ENCODE data around the gene MICAL2.
A peak's percentile ranks its signal among the peaks of the same experiment; 100 is the strongest.

MICAL2 gene

DNA sequence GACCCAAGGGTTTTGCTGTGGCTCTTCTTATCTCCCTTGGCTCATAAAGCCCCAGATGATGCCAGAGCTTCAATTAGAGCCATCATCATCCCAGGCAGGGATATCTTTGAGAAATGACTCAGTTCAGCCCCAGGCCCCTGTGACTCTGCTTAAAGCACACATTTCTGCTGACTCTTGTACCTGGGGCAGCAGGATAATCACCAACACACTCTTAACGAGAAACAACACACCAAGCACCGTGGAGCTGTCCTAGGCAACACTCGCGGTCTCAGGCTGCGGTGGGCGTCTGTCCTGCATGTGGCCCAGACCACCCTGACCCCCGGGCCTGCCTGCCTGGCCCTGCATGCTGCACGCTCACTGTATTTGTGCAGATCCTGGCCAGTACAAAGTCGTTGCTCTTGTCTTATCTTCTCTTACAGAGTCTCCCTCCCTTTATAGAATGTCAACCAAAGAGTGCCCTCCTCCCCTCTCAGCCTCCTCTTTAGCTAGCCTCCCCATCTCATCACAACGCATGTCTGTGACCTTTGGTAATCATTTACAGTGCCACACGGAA is 152.8 kb downstream of the MICAL2 start:
- in situ Hi-C loops (cut with HindIII; ENCODE audit: low pct_ligation_motif_present, low pct_unique_long_range_greater_than_20kb, low sequenced_read_pairs) = no loop called here
- DNase-seq = no peak

DNA sequence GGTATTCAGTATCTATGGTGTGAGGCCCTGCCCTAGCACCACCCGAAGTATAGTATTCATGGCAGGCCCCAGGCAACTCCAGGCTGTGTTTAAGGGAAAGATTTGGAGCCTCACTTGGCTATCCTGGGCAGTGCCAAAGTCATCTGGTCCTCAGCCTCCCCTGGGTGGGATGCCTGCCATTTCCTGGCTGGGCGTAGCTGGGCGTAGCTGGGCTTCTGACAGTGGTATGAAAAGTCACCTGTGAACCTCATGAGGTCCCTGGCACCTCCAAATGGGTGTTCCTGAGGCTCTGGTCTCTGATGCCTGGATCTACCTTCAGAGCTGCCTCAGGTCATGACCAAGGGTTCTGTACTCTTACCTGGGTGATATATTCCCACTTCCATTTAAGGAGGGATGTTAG is 154.0 kb downstream of the MICAL2 start:
- in situ Hi-C loops (cut with HindIII; ENCODE audit: low pct_ligation_motif_present, low pct_unique_long_range_greater_than_20kb, low sequenced_read_pairs) = no loop called here
- no peak for DNase-seq

DNA sequence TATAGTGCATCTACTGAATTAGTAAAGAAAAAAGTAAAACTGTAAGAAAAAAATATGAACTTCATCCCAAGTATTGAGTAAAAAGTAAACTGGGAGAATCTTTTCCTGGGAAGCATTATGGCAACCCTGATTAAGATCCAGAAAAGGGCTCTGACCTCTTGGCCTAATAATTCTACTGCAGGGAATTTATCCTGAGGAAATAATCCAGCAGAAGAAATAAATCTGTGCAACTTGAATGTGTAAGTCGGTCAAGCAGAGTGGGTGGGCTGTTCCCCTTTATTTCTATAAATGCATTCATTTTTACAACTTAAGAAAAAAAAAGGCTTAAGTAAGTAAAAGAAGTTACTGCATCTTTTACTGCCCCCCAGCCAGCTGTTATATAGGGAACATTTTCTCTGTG is 155.7 kb downstream of the MICAL2 start:
- no peak for DNase-seq
- in situ Hi-C loops (cut with HindIII; ENCODE audit: low pct_ligation_motif_present, low pct_unique_long_range_greater_than_20kb, low sequenced_read_pairs) = no loop called here

DNA sequence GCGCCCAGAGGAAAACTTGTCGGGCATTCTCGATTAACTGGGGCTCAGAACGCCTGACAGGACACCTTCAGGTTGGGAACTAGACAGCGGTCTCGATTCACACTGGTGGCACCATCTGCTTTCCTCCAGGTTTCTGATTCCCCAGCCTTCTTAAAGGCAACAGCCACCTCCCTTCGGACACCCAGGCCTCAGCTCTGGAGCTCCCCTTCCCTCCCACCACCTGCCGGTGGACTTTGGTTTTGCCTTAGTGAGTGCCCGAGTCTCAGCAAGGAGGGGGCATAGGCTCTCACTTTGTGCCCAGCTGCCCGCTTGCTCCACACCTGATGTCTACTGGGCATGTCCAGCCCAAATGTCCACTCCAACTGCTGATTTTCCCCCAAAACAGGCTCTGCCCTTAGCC is 156.6 kb downstream of the MICAL2 start:
- in situ Hi-C loops (cut with HindIII; ENCODE audit: low pct_ligation_motif_present, low pct_unique_long_range_greater_than_20kb, low sequenced_read_pairs) = no loop called here
- DNase-seq = no peak

DNA sequence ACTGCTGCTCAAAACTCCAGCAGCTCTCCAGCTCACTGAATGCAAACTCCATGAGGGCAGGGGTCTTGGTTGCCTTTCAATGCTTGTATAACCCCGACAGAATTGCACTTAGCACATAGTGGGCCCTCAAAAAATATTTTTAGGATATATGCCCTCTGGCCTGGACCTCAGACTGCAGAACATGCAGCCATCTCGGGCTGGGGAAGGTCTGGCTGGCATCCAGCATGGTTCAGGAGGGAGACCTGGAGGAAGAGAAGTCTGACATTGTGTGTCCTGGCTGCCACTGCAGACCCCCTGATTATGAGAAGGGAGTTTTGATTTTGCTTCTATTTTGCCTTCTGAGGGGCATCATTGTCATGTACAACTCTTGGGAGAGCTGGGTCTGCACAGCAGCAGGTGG is 157.5 kb downstream of the MICAL2 start:
- DNase-seq = no peak
- in situ Hi-C loops (cut with HindIII; ENCODE audit: low pct_ligation_motif_present, low pct_unique_long_range_greater_than_20kb, low sequenced_read_pairs) = no loop called here

DNA sequence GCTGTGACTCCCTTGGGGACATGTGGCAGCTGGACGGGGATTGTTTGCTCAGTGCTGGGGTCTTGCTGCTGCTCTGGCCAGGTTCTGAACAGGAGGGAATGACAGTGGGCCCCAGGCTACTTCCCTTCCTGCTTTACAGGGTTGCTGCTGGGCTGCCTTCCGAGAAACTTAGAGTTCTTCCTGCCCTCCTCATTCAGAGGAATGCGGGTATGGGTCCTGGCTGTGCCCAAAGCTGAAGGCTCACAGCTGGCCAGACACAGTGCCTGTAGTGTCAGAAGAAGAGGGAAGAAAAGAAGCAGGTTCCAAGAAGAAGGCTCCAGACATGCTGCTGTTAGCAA is 158.7 kb downstream of the MICAL2 start:
- in situ Hi-C loops (cut with HindIII; ENCODE audit: low pct_ligation_motif_present, low pct_unique_long_range_greater_than_20kb, low sequenced_read_pairs) = no loop called here
- no peak for DNase-seq

DNA sequence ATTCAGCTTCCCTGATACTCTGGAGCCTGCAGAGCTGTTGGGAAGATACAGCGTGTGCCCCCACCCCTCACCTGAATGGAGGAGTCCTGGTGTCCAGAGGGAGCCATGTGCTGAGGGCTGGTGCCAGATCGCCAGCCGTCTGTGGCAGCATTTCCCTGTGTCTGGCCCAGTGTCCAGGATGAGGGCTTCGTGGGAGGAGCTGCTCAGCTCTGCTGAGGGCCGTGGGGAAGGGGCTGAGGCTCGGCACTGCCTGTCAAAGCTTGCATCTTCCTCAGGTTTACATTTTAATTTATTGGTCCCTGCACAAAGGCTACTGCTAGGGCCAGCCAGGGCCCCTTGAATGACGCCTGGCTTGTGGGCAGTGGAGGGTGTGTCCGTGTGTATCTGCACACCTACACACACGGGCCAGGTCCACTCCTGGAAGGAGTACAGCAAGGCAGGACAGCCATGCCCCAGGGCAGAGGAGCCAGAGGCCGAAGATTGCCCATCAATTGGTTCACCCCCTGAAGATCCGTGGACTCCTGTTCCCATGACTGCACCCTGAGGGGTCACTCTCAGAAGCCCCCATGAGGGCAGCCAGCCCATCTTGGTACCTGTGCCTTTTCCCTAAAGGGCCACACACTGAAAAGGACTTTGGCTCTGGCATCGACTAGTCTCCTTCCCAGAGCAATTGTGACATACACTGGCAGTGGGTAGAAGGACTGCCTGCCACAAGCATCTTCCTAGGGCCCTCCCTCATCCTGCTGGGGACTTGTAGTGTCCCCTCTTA is 159.2 kb downstream of the MICAL2 start:
- in situ Hi-C loops (cut with HindIII; ENCODE audit: low pct_ligation_motif_present, low pct_unique_long_range_greater_than_20kb, low sequenced_read_pairs) = no loop called here

DNA sequence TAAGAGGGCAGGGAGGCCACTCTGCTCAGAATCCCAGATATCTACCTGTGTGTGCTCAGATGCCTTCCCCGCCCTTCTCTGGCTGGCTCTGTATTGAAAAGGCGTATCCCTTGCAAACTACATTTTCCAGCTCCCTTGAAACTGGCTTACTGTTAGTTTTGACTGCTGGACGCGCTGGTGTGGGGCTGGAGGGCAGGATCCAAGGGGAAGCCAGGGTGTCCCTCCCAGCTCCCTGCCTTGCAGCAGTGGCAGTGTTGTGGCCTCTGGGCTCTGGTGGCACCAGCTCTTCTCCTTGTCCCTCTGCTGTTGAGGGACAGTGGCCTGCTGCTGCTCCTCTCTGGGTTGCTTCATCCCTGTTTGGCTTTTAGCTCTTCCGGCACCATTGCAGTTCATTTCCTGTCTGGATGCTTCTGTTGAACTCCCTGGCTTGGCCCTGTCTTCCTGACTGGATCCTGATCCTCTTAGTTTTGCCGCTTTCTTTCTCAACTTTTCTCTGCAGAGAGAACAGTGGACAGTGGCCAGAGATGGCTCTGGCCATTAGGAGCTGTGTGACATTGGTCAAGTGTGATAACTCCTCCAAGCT is 159.9 kb downstream of the MICAL2 start:
- in situ Hi-C loops (cut with HindIII; ENCODE audit: low pct_ligation_motif_present, low pct_unique_long_range_greater_than_20kb, low sequenced_read_pairs) = no loop called here
- DNase-seq = no peak

More for the DNA sequence above, 159.2 kb downstream of the MICAL2 start:
- DNase-seq = no peak

DNA sequence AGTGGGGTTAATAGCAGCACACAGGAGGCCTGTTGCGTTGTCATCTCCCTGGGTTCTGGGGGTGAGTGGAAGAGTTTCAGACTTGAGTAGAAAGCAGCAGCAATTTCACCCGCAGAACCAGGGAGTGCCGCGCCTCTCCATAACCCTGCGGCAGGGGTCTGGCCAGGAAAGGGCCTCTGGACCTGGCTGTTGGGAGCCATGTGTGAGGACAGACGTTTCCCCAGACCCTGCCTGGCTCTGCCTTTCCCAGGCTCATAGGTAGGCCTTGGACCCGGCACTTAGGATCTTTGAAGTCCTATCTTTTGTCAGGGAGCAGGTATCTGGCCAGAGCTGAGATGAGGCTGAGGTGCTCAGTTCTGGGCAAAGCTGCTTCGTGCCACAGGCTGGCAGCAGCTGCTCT is 160.4 kb downstream of the MICAL2 start:
- DNase-seq = no peak
- in situ Hi-C loops (cut with HindIII; ENCODE audit: low pct_ligation_motif_present, low pct_unique_long_range_greater_than_20kb, low sequenced_read_pairs) = no loop called here

DNA sequence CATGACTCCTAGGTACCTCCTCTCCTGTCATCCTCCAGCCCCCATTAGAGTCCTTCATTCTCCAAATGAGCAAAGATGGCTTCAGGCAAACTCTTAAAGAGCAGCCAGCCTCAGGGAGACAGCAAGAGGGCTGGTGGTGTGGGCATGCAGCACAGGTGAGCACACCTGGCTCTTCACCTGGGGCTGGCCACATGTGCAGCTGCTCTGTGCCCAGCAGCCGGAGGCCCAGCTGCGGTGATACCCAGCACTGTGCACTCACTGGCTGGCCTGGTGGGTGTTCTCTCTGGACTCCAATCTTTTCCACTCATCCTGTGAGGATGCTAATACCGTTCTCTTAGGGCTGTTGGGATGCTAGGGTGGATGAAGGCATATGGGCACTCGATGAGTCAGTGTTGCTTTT is 160.9 kb downstream of the MICAL2 start:
- no peak for DNase-seq
- in situ Hi-C loops (cut with HindIII; ENCODE audit: low pct_ligation_motif_present, low pct_unique_long_range_greater_than_20kb, low sequenced_read_pairs) = no loop called here

DNA sequence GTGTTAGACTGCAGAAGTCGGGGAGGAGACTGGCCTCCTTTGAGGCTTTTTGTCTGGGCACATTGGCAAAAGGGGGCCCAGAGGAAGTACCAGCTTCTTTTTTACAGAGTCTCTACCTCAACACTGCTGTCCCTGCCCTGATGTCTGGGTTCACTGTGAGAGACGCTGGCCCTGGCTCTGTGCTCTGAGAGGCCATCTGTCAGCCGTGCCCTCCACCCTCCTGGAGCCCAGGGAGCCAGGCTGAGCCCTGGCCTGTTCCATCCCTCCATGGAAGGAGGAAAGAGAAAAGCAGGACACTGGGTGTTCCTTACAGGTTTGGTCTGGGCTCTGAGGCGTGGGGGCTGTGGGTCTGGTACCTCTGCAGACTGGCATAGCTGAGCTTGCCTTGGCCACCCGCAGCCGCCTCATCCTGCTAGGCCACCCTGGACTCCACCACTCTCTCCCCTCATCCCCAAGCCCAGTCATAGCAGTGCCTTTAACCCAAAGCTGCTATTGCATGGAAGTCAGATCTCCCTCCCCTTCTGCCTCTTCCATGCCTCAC is 161.5 kb downstream of the MICAL2 start:
- in situ Hi-C loops (cut with HindIII; ENCODE audit: low pct_ligation_motif_present, low pct_unique_long_range_greater_than_20kb, low sequenced_read_pairs) = no loop called here
- no peak for DNase-seq

DNA sequence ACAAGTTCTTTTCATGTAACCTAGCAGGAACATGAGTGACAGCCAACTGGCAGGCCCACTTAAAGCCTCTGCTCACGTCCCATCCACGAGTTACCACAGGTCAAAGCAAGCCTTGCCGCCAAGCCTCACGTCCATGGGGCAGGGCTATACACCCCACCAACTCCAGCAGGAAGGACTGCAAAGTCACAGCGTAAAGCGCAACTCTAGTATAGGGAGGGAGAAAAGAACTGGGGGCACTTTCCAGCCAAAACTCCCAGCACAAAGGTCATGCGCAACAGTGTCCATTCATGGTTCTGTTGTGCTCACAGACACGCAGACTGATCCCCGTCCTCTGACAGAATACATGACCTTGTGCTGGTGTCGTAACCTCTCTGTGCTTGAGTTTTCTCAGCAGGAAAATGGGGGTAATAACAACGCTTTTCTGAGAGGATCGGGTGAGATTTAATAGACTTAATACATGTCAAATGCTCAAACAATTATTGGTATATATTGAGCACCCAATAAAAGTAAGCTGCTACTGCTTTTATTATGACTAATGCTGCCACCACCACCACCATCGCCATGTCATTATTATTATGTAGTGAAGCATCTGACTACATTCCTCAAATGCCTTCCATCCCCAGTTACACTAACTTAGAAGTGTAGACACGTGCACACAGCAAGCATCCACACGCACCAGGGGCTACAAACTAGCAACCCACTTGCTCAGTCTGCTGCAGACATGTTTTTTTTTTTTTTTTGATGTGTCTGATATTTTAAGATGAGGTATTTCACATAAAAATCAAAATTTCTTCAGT is 162.6 kb downstream of the MICAL2 start:
- in situ Hi-C loops (cut with HindIII; ENCODE audit: low pct_ligation_motif_present, low pct_unique_long_range_greater_than_20kb, low sequenced_read_pairs) = no loop called here
- peak; percentile 33 for DNase-seq

DNA sequence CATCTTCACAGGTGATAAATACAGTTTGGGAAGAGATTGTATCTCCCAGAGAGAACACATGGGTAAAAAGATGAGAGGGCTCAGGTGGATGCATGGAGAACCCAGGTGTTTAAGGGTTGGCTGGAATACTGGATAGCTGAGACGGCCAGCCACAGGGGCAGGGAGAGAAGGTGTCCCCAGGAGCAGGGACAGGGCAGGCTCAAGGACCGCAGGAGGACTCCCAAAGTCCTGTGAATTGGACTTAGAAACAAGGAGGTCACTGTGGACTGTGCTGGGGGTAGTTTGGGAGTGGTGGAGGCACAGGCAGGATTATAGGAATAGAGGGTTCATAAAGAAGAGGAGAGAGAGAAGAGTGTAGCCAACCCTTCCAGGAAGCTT is 163.2 kb downstream of the MICAL2 start:
- in situ Hi-C loops (cut with HindIII; ENCODE audit: low pct_ligation_motif_present, low pct_unique_long_range_greater_than_20kb, low sequenced_read_pairs) = no loop called here
- no peak for DNase-seq

DNA sequence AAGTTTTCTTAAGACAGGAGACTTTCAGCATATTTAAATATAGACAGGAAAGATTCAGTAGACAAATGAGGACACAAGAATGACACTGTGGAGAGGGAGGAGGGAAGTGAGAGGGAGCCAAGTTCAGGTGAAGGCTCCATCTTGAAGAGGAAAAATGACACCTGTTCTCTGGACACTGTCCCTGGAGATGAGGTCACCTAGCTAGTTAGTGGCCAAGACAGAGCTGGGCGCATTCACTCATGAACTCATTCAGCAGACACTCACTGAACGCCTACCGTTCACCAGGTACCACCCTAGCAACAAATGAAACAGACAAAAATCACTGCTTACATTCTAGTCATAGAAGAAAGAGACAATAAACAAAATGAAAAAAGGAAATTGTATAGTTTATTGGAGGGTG is 163.7 kb downstream of the MICAL2 start:
- in situ Hi-C loops (cut with HindIII; ENCODE audit: low pct_ligation_motif_present, low pct_unique_long_range_greater_than_20kb, low sequenced_read_pairs) = no loop called here
- no peak for DNase-seq

DNA sequence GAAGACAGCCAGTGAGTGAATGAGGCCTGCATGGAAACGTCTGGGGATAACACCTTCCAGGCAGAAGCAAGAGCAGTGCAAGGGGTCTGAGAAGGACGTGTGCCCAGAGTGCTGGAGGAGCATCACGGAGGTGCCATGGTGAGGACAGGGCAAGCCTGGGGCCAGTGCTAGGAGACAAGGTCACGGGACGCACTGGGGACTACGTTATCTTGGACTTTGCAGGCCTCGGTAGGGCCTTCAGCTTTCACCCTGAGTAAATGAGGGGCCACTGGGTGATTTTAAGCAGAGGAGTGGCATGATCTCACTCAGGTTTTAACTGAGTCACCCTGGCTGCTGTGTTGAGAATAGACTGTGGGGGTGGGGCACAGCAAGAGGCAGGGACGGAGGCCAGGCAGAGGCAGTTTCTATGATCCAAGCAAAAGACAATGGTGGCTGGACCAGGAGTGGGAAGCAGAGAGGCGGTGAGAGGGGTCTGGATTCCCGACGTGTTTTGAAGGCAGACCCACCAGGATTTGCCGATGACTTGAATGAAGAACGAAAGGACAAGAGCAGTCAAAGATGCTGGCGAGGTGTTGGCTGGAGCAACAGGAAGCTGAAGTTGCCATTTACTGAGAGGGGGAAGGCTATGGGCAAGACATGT is 164.3 kb downstream of the MICAL2 start:
- in situ Hi-C loops (cut with HindIII; ENCODE audit: low pct_ligation_motif_present, low pct_unique_long_range_greater_than_20kb, low sequenced_read_pairs) = no loop called here
- no peak for DNase-seq

DNA sequence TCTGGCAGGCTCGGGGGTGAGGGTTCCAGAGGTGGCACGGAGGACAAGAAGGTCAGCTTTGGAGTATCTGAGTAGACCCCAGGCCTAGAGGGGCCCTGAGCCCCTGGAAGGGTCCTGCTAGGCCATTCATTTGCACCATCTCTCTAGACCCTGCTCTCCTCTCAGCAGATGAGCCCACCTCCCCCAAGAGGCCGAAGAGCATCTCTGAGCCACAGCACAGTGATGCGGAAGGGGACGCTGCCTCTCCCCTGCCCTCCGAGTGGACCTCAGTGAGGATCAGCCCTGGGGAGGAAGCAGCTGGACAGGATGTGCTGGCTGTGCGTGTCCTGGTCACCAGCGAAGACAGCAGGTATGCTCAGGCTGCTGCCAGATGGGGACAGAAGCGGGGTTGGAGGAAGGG is 165.4 kb downstream of the MICAL2 start:
- DNase-seq = no peak
- in situ Hi-C loops (cut with HindIII; ENCODE audit: low pct_ligation_motif_present, low pct_unique_long_range_greater_than_20kb, low sequenced_read_pairs) = no loop called here

DNA sequence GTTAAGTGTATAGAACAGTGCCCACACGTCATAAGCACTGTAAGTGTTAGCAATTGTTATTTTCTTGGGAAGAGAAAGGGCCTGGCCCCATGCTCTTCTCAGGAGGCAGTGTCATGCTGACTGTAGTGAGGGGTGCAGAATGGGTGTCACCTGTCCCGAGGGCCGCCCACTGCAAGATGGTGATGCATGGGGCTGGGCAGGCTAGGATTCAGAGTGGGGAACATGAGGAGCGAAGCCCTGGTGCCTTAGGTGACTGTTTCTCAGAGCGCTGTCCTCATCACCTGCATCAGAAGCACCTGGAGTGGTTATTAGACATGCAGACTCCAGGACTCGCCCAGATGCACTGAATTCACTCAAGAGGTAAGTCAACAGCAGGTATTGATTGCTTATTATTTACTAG is 166.0 kb downstream of the MICAL2 start:
- no peak for DNase-seq
- in situ Hi-C loops (cut with HindIII; ENCODE audit: low pct_ligation_motif_present, low pct_unique_long_range_greater_than_20kb, low sequenced_read_pairs) = no loop called here

DNA sequence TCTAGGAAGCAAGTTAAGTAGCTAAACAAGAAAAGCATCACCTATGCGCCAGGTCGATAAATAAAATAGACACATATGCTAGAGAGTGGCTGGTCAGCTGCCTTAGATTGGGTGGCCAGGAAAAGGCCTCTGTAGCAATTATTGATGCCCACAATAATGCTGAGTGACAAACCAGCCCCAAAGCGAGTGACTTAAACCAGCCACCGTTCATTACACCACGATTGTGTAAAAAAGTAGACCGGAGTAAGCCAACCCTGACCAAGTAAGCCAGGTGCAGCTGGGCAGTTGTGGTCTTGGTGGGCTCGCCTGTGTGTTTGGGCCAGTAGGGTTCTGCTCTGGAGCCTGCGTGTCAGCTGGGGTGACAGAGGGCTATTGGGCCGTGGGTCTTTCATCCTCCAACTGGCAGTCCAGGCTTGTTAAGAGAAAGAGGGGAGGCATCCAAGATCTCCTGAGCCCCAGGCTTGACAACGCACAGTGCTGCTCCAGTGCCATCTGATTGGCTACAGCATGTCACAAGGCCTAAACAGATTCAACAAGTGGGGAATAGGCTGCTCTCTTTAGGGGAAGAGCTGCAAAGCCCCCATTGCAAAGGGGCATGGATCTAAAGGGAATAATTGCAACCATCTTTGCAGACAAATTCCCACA is 166.6 kb downstream of the MICAL2 start:
- in situ Hi-C loops (cut with HindIII; ENCODE audit: low pct_ligation_motif_present, low pct_unique_long_range_greater_than_20kb, low sequenced_read_pairs) = no loop called here
- DNase-seq = no peak

Measured in ACHN (cell line).